GM18951 (cell line): Measurements from ENCODE around the gene HIPK4.

ENCODE experiments used
- POLR2A ChIP-seq: IDR thresholded peaks from 4 replicates; pipeline ENCODE4 v1.6.1; 2011; ENCODE audit warnings: mild to moderate bottlenecking; ENCODE audit not compliant: insufficient read length, insufficient read depth; ENCODE audit errors: extremely low read depth
- in situ Hi-C: fragments of 300-500 bp; cut with MboI; formaldehyde crosslinking; loops from one replicate; pipeline ENCODE4 v1.12.0; 2022; ENCODE audit warnings: low sequenced_read_pairs, mixed read lengths, inconsistent platforms; ENCODE audit not compliant: unreplicated experiment

The HIPK4 gene

GRCh38 chr19:40392894-40393517, 3.0 kb upstream of the HIPK4 start:
- no peak for TF ChIP-seq POLR2A
- in situ Hi-C loops, result no loop called here

- no peak for TF ChIP-seq POLR2A
- in situ Hi-C loops, result no loop called here
These were observed 2.1 kb upstream of the HIPK4 start for GRCh38 chr19:40392123-40392522.

- in situ Hi-C loops, result no loop called here
- TF ChIP-seq POLR2A, result no peak
These were observed 437 bp downstream of the HIPK4 start for GRCh38 chr19:40389404-40390083.

- TF ChIP-seq POLR2A, result no peak
- in situ Hi-C loops, result no loop called here
These were observed 1.5 kb downstream of the HIPK4 start for GRCh38 chr19:40388481-40388880.

- in situ Hi-C loops, result no loop called here
- TF ChIP-seq POLR2A, result no peak
These were observed 2.8 kb downstream of the HIPK4 start for GRCh38 chr19:40387155-40387554.

GRCh38 chr19:40383668-40384248, 6.2 kb downstream of the HIPK4 start:
- no peak for TF ChIP-seq POLR2A
- in situ Hi-C loops, result no loop called here

GRCh38 chr19:40381321-40381720, 8.7 kb downstream of the HIPK4 start:
- in situ Hi-C loops, result no loop called here
- TF ChIP-seq POLR2A, result no peak

GRCh38 chr19:40380199-40381037, 9.6 kb downstream of the HIPK4 start:
- in situ Hi-C loops, result no loop called here
- TF ChIP-seq POLR2A, result no peak

GRCh38 chr19:40379446-40380198, 10.4 kb downstream of the HIPK4 start:
- in situ Hi-C loops, result no loop called here
- no peak for TF ChIP-seq POLR2A

GRCh38 chr19:40378509-40378908, 11.5 kb downstream of the HIPK4 start:
- no peak for TF ChIP-seq POLR2A
- in situ Hi-C loops, result no loop called here

- TF ChIP-seq POLR2A, result no peak
- in situ Hi-C loops, result no loop called here
These were observed 12.1 kb downstream of the HIPK4 start for GRCh38 chr19:40377876-40378385.

- TF ChIP-seq POLR2A, result no peak
- in situ Hi-C loops, result no loop called here
These were observed 13.6 kb downstream of the HIPK4 start for GRCh38 chr19:40376286-40376862.
